Liver (tissue), 9 donors: ENCODE measurements around the gene ATP2C2. TPM values are rescaled to one million over a fixed set of nuclear protein-coding genes. Genes with fewer than 3 reads are reported as not detected.

Source experiments
- DNase-seq: peaks from one replicate; pipeline ENCODE4 v3.0.0-alpha.2; 2017; ENCODE audit warnings: low spot score
- H3K27ac ChIP-seq, 2 donors: one replicate each; pipeline ENCODE4 v1.7.0; 2013; ENCODE audit warnings: inconsistent platforms in 2 of 2, low read length in 2 of 2, control low read depth in 1 of 2, low read depth in 1 of 2, mild to moderate bottlenecking in 1 of 2
- H3K27me3 ChIP-seq, 4 donors: one replicate each; pipeline versions ENCODE4 v1.6.1 to v1.7.0; 2013; ENCODE audit warnings: low read length in 3 of 4, inconsistent platforms in 1 of 4, mild to moderate bottlenecking in 1 of 4, moderate library complexity in 1 of 4; ENCODE audit not compliant: control insufficient read depth in 4 of 4, insufficient read depth in 4 of 4
- H3K36me3 ChIP-seq, 4 donors: one replicate each; pipeline versions ENCODE4 v1.6.1 to v1.7.0; 2013; ENCODE audit warnings: low read length in 3 of 4, mild to moderate bottlenecking in 3 of 4, low read depth in 1 of 4, moderate library complexity in 1 of 4; ENCODE audit not compliant: control insufficient read depth in 4 of 4, insufficient read depth in 3 of 4
- H3K4me1 ChIP-seq, 4 donors: one replicate each; pipeline versions ENCODE4 v1.6.1 to v1.7.0; 2013; ENCODE audit warnings: low read length in 3 of 4, mild to moderate bottlenecking in 3 of 4, moderate library complexity in 1 of 4; ENCODE audit not compliant: control insufficient read depth in 4 of 4, insufficient read depth in 4 of 4
- H3K4me3 ChIP-seq, 3 donors: one replicate each; pipeline versions ENCODE4 v1.6.1 to v1.7.0; 2013; ENCODE audit warnings: low read length in 3 of 3, control low read depth in 1 of 3, low read depth in 1 of 3, mild to moderate bottlenecking in 1 of 3
- H3K9ac ChIP-seq, 2 donors: one replicate each; pipeline ENCODE4 v1.7.0; 2013; ENCODE audit warnings: low read length in 2 of 2, mild to moderate bottlenecking in 2 of 2, moderate library complexity in 2 of 2, control low read depth in 1 of 2, low read depth in 1 of 2
- H3K9me3 ChIP-seq, 4 donors: one replicate each; pipeline versions ENCODE4 v1.6.1 to v1.7.0; 2013; ENCODE audit warnings: low read length in 3 of 4; ENCODE audit not compliant: control insufficient read depth in 4 of 4
- EGR1 ChIP-seq, 2 donors: IDR thresholded peaks; 2 replicates each; pipeline ENCODE4 v1.6.1; 2016 to 2018; ENCODE audit warnings: antibody characterized with exemption in 2 of 2, low read depth in 2 of 2
- FOXA1 ChIP-seq: IDR thresholded peaks from 2 replicates; pipeline ENCODE4 v1.6.1; 2016; ENCODE audit warnings: antibody characterized with exemption
- GABPA ChIP-seq, 2 donors: IDR thresholded peaks in 1 of 2; conservative IDR thresholded peaks in 1 of 2; 2 replicates each; pipeline ENCODE4 v1.6.1; 2016; ENCODE audit warnings: antibody characterized with exemption in 2 of 2, mild to moderate bottlenecking in 1 of 2, moderate library complexity in 1 of 2
- HNF4A ChIP-seq, 2 donors: conservative IDR thresholded peaks; 2 replicates each; pipeline ENCODE4 v1.6.1; 2016; ENCODE audit warnings: antibody characterized with exemption in 2 of 2, mild to moderate bottlenecking in 2 of 2
- HNF4G ChIP-seq: IDR thresholded peaks from 2 replicates; pipeline ENCODE4 v1.6.1; 2016; ENCODE audit warnings: antibody characterized with exemption
- JUND ChIP-seq, 2 donors: IDR thresholded peaks; 2 replicates each; pipeline ENCODE4 v1.6.1; 2016; ENCODE audit warnings: antibody characterized with exemption in 2 of 2
- NR2F2 ChIP-seq: IDR thresholded peaks from 2 replicates; pipeline ENCODE4 v1.6.1; 2016; ENCODE audit warnings: antibody characterized with exemption
- RAD21 ChIP-seq, 2 donors: IDR thresholded peaks; 2 replicates each; pipeline ENCODE4 v1.6.1; 2016; ENCODE audit warnings: antibody characterized with exemption in 2 of 2, mild to moderate bottlenecking in 2 of 2
- RXRA ChIP-seq, 2 donors: IDR thresholded peaks; 2 replicates each; pipeline ENCODE4 v1.6.1; 2017 to 2018; ENCODE audit warnings: antibody characterized with exemption in 2 of 2, mild to moderate bottlenecking in 1 of 2
- SP1 ChIP-seq: IDR thresholded peaks from 2 replicates; pipeline ENCODE4 v1.6.1; 2018; ENCODE audit warnings: antibody characterized with exemption, mild to moderate bottlenecking
- TAF1 ChIP-seq: conservative IDR thresholded peaks from 2 replicates; pipeline ENCODE4 v1.6.1; 2016; ENCODE audit warnings: antibody characterized with exemption, mild to moderate bottlenecking
- YY1 ChIP-seq: IDR thresholded peaks from 2 replicates; pipeline ENCODE4 v1.6.1; 2016; ENCODE audit warnings: antibody characterized with exemption, mild to moderate bottlenecking
- WGBS: extraction: QIAGEN DNeasy Blood & Tissue Kit; methylation state at CpG from one replicate; pipeline ENCODE4 v1.1.7; 2013; 5-methylcytosine and 5-hydroxymethylcytosine counted together
- polyA plus RNA-seq, 2 donors: library from polyadenylated mRNA; stranded (reverse) in 1 of 2; unstranded in 1 of 2; fragments of 200-250 nt in 1 of 2; fragments of >200 nt in 1 of 2; fragmentation: Nextera tagmentation in 1 of 2; extraction: Ambion mirVana in 1 of 2; gene quantifications; one replicate each; pipeline versions ENCODE4 v1.2.1 to v1.2.3, GENCODE V29; 2013 to 2015
- total RNA-seq, 2 donors: library from RNA; depleted of rRNA; stranded (reverse); fragments of >200 nt; gene quantifications; one replicate each; pipeline ENCODE4 v1.2.3, GENCODE V29; 2014
- TF ChIP-seq, protein P1 (sequence below): fragments of 150-350 bp; IDR thresholded peaks from 2 replicates; pipeline ENCODE4 v1.5.1; 2017; ENCODE audit warnings: improper control_type of control experiment, low read depth, low read length; ENCODE audit not compliant: missing input control
- TF ChIP-seq, protein P2 (sequence below): IDR thresholded peaks from 2 replicates; pipeline ENCODE4 v1.6.1; 2016; ENCODE audit warnings: antibody characterized with exemption
- TF ChIP-seq, protein P3 (sequence below): IDR thresholded peaks from 2 replicates; pipeline ENCODE4 v1.6.1; 2016; ENCODE audit warnings: antibody characterized with exemption
- TF ChIP-seq, protein P4 (sequence below): IDR thresholded peaks from 2 replicates; pipeline ENCODE4 v1.6.1; 2016; ENCODE audit warnings: antibody characterized with exemption, mild to moderate bottlenecking
- TF ChIP-seq, protein P5 (sequence below): IDR thresholded peaks from 2 replicates; pipeline ENCODE4 v1.6.1; 2016; ENCODE audit warnings: antibody characterized with exemption
- donor health status: healthy.
- donor health status: healthy.
- donor health status: healthy.
- donor health status: healthy.
- donor health status: healthy.

The ATP2C2 gene
- total and polyA plus RNA-seq, 4 donors: 0.05 to 0.33 (median 0.22) TPM

DNA sequence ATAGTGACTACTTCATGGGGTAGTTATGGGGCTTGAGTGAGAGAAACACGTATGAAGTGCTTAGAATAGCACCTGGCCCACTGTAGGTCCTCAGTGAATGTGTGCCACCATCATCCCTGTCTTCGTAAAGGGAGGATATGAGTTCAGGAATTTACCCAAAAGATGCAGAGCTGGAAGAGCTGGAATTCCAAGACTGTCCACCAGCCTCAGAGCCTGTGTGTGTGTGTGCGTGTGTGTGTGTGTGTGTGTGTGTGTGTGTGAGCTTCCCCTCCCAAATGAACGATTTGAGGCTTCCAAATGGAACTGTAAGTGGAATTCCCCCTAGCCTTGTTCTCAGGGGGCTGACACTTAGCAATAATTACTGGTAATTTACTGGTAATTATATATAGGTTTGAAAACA, 46.4 kb upstream of the ATP2C2 start:
- H3K4me1 ChIP-seq: no peaks in the 10 kb centered on the region
- TF ChIP-seq, protein P1, sequence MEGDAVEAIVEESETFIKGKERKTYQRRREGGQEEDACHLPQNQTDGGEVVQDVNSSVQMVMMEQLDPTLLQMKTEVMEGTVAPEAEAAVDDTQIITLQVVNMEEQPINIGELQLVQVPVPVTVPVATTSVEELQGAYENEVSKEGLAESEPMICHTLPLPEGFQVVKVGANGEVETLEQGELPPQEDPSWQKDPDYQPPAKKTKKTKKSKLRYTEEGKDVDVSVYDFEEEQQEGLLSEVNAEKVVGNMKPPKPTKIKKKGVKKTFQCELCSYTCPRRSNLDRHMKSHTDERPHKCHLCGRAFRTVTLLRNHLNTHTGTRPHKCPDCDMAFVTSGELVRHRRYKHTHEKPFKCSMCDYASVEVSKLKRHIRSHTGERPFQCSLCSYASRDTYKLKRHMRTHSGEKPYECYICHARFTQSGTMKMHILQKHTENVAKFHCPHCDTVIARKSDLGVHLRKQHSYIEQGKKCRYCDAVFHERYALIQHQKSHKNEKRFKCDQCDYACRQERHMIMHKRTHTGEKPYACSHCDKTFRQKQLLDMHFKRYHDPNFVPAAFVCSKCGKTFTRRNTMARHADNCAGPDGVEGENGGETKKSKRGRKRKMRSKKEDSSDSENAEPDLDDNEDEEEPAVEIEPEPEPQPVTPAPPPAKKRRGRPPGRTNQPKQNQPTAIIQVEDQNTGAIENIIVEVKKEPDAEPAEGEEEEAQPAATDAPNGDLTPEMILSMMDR: no peak
- no peak for TF ChIP-seq GABPA (IDR thresholded peaks at IDR 0.05 in 1 of 2, conservative IDR thresholded peaks at IDR 0.05 in 1 of 2)
- TF ChIP-seq, protein P2, sequence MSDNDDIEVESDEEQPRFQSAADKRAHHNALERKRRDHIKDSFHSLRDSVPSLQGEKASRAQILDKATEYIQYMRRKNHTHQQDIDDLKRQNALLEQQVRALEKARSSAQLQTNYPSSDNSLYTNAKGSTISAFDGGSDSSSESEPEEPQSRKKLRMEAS: no peak
- no peak for TF ChIP-seq EGR1 (IDR thresholded peaks at IDR 0.05; ENCODE audit: low read depth in 2 of 2)
- TF ChIP-seq TAF1: no peak
- no peak for TF ChIP-seq HNF4G
- TF ChIP-seq RXRA (IDR thresholded peaks at IDR 0.05): no peak
- TF ChIP-seq, protein P3, sequence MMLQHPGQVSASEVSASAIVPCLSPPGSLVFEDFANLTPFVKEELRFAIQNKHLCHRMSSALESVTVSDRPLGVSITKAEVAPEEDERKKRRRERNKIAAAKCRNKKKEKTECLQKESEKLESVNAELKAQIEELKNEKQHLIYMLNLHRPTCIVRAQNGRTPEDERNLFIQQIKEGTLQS: no peak

DNA sequence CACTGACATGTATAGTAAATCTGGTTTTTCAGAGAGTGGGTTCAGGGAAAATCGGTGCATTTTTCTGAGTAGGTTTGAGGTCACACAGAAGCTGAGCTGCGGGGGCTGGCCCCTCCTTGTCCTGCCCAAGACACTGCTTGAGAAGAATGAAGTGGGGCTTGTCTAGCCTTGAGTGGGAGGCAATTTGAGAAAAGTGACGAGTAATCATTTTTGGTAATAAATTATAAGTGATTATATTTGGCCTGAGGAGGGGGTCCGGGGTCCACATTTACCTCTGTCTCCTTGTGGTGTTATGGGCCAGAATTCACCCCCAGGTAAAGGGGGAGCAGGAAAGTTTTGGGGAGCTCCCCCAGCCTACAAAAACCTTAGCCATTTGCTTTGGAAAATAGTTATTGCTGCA, 45.6 kb upstream of the ATP2C2 start:
- H3K4me3 ChIP-seq: no peak overlapping the region
- no peaks in the 10 kb centered on the region for H3K4me1 ChIP-seq
- no peaks in the 10 kb centered on the region for H3K27me3 ChIP-seq
- H3K9ac ChIP-seq: no peak overlapping the region
- TF ChIP-seq RAD21 (IDR thresholded peaks at IDR 0.05) (no peak), RXRA (IDR thresholded peaks at IDR 0.05) (no peak), YY1 (no peak), JUND (IDR thresholded peaks at IDR 0.05) (no peak), FOXA1 (no peak), HNF4A (conservative IDR thresholded peaks at IDR 0.05) (no peak), GABPA (IDR thresholded peaks at IDR 0.05 in 1 of 2, conservative IDR thresholded peaks at IDR 0.05 in 1 of 2) (no peak), EGR1 (IDR thresholded peaks at IDR 0.05; ENCODE audit: low read depth in 2 of 2) (no peak), TAF1 (no peak), NR2F2 (no peak), HNF4G (no peak), SP1 (no peak)
- TF ChIP-seq, protein P1: no peak
- TF ChIP-seq, protein P4, sequence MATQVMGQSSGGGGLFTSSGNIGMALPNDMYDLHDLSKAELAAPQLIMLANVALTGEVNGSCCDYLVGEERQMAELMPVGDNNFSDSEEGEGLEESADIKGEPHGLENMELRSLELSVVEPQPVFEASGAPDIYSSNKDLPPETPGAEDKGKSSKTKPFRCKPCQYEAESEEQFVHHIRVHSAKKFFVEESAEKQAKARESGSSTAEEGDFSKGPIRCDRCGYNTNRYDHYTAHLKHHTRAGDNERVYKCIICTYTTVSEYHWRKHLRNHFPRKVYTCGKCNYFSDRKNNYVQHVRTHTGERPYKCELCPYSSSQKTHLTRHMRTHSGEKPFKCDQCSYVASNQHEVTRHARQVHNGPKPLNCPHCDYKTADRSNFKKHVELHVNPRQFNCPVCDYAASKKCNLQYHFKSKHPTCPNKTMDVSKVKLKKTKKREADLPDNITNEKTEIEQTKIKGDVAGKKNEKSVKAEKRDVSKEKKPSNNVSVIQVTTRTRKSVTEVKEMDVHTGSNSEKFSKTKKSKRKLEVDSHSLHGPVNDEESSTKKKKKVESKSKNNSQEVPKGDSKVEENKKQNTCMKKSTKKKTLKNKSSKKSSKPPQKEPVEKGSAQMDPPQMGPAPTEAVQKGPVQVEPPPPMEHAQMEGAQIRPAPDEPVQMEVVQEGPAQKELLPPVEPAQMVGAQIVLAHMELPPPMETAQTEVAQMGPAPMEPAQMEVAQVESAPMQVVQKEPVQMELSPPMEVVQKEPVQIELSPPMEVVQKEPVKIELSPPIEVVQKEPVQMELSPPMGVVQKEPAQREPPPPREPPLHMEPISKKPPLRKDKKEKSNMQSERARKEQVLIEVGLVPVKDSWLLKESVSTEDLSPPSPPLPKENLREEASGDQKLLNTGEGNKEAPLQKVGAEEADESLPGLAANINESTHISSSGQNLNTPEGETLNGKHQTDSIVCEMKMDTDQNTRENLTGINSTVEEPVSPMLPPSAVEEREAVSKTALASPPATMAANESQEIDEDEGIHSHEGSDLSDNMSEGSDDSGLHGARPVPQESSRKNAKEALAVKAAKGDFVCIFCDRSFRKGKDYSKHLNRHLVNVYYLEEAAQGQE: no peak
- TF ChIP-seq, protein P5, sequence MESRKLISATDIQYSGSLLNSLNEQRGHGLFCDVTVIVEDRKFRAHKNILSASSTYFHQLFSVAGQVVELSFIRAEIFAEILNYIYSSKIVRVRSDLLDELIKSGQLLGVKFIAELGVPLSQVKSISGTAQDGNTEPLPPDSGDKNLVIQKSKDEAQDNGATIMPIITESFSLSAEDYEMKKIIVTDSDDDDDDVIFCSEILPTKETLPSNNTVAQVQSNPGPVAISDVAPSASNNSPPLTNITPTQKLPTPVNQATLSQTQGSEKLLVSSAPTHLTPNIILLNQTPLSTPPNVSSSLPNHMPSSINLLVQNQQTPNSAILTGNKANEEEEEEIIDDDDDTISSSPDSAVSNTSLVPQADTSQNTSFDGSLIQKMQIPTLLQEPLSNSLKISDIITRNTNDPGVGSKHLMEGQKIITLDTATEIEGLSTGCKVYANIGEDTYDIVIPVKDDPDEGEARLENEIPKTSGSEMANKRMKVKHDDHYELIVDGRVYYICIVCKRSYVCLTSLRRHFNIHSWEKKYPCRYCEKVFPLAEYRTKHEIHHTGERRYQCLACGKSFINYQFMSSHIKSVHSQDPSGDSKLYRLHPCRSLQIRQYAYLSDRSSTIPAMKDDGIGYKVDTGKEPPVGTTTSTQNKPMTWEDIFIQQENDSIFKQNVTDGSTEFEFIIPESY: no peak
- H3K9me3 ChIP-seq: peaks cover 3 to 13% (median 6%) of the 10 kb centered on the region in 4 donors
- no peaks in the 10 kb centered on the region for H3K36me3 ChIP-seq
- H3K27ac ChIP-seq: no peak overlapping the region
- WGBS: 80% methylated on average over 4 of the region's 4 CpGs
- no peak for DNase-seq

More for the DNA sequence above, 46.4 kb upstream of the ATP2C2 start:
- Histone ChIP-seq H3K36me3 (no peaks in the 10 kb centered on the region), H3K9me3 (peaks cover 5 to 7% (median 7%) of the 10 kb centered on the region in 4 donors), H3K9ac (no peak overlapping the region), H3K27me3 (no peaks in the 10 kb centered on the region), H3K4me3 (no peak overlapping the region), H3K27ac (no peak overlapping the region)
- 53% methylated on average over 4 of the region's 4 CpGs for WGBS
- no peak for DNase-seq
